A549 treated with RU486 at 1 μM for 4 hours (cell line): ENCODE data around the gene KIF9. TPM values are rescaled to one million over a fixed set of nuclear protein-coding genes. Genes with fewer than 3 reads are reported as not detected.

Experiments
- total RNA-seq: library from RNA; stranded (reverse); fragments of 200-300 nt; extraction: Qiagen RNA extraction; gene quantifications from 5 replicates; pipeline ENCODE4 v1.2.3, GENCODE V29; 2022; ENCODE audit warnings: low read depth

The KIF9 gene
- total RNA-seq: 19.2 to 22.9 TPM (median 22.4 TPM) in 5 replicates

DNA sequence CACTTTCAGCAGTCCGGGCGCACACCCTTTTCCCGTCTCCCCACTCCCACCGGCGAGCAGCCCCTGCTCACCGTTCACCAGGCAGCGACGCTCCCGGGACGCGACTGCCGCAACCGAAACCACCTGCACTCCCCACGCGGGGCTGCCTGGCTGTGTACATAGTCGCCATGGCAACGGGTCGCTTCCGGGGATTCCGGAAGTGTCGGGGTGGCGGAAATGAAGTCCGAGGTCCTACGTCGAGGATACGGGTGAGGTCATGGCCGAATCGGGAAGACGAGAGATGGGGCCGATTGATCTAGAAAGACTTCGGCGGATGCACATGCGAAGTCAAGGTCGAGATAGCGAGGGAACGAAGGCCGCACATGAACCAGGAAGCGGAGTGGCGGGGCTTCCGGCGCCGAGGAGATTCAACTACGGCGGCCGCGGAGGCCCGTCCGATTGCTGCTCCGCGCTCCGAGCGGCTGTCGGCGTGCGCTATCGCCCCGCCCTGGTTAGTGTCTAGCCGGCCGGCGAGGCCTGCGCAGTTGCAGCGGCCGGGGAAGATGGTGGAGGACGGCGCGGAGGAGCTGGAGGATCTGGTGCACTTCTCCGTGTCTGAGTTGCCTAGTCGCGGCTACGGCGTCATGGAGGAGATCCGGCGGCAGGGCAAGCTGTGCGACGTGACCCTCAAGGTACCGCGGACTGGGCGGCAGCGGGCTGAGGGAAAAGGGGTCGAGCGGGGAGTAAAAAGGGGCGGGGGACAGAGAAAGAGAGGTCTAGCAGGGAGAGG is at the start of gene KIF9, which contains the start of gene KLHL18:
Gene KIF9 (minus strand): TSS at position 376 of the 769 bp plus-strand sequence. CDS start 5,425 bp downstream, outside the sequence.
Gene KLHL18 (plus strand): TSS at position 521 of the 769 bp plus-strand sequence. CDS start 22 bp downstream, at position 543.

Other genes with a start within 250 kb of the KIF9 start
- gene SETD2, start 118.7 kb downstream of the KIF9 start, total RNA-seq: 17.9 to 25.3 TPM (median 18.9 TPM) in 5 replicates
- gene KLHL18, start 145 bp upstream of the KIF9 start, total RNA-seq: 13.4 to 20.8 TPM (median 19.0 TPM) in 5 replicates
- gene PTPN23, start 98.2 kb upstream of the KIF9 start, total RNA-seq: 17.7 to 24.1 TPM (median 20.5 TPM) in 5 replicates
- 20.7 to 31.5 TPM (median 27.9 TPM) in 5 replicates for gene SCAP, start 193.1 kb upstream of the KIF9 start, total RNA-seq
- 22.9 to 27.7 TPM (median 27.5 TPM) in 5 replicates for gene ELP6, start 230.9 kb upstream of the KIF9 start, total RNA-seq